ENCODE data around the gene APLP2. TPM values are rescaled to one million over a fixed set of nuclear protein-coding genes. Genes with fewer than 3 reads are reported as not detected.
"Not testable (repeated sequence)": the region's sequence is repeated elsewhere in the genome, so short reads cannot be mapped to it uniquely, and the experiment has no call there.

The APLP2 gene
- total and polyA plus RNA-seq, 4 donors: 235 to 532 (median 524) TPM

DNA sequence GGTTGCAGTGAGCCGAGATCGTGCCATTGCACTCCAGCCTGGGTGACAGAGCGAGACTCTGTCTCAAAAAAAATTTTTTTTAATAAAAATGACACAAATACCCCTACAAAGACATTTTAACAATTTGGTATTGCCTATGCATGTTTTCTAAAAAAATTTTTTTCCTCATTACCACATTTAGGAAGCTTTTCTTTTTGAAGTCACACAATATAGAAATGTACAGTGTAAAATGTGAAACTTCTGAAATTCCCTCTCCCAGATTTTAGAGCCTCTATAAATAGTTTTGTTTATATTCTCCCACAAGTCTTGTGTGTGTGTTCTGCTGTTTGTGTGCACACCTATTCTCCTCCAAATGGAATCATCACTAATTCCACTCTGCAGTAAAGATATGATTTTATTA lies 97.5 kb downstream of the APLP2 start:
- no peak overlapping the region for H3K4me3 ChIP-seq
- TF ChIP-seq CTCF (IDR thresholded peaks at IDR 0.05; ENCODE audit: control extremely low read depth, extremely low read depth): no peak
- ATAC-seq (ENCODE audit: insufficient read depth, low FRiP score) (no peak), DNase-seq (no peak)
- H3K27me3 ChIP-seq (ENCODE audit: control insufficient read depth in 3 of 3, insufficient read depth in 3 of 3, low read length in 2 of 3): no peaks in the 10 kb centered on the region
- H3K4me1 ChIP-seq (ENCODE audit: control insufficient read depth in 5 of 5, insufficient read depth in 5 of 5, low read length in 5 of 5): peaks cover 0 to 30% (median 22%) of the 10 kb centered on the region in 5 donors
- H3K9me3 ChIP-seq (ENCODE audit: control insufficient read depth in 4 of 4, insufficient read depth in 3 of 4, low read length in 3 of 4): no peaks in the 10 kb centered on the region
- H3K9ac ChIP-seq (ENCODE audit: insufficient read depth in 1 of 2, low read length in 2 of 2): no peak overlapping the region
- no peak overlapping the region for H3K27ac ChIP-seq (ENCODE audit: low read depth in 1 of 2, low read length in 1 of 2)
- 84 to 96% methylated on average over 3 of the region's 3 CpGs for WGBS, 2 donors
- no peaks in the 10 kb centered on the region for H3K36me3 ChIP-seq (ENCODE audit: control insufficient read depth in 4 of 4, insufficient read depth in 4 of 4, low read length in 4 of 4)

GRCh38 chr11:130168105-130168504 lies 98.4 kb downstream of the APLP2 start:
- peaks cover 0 to 21% (median 14%) of the 10 kb centered on the region in 5 donors for H3K4me1 ChIP-seq (ENCODE audit: control insufficient read depth in 5 of 5, insufficient read depth in 5 of 5, low read length in 5 of 5)

GRCh38 chr11:130170345-130170744 lies 100.7 kb downstream of the APLP2 start:
- DNase-seq (no peak), ATAC-seq (ENCODE audit: insufficient read depth, low FRiP score) (no peak)
- TF ChIP-seq CTCF (IDR thresholded peaks at IDR 0.05; ENCODE audit: control extremely low read depth, extremely low read depth): no peak
- peaks cover 0 to 3% (median 0%) of the 10 kb centered on the region in 4 donors for H3K9me3 ChIP-seq (ENCODE audit: control insufficient read depth in 4 of 4, insufficient read depth in 3 of 4, low read length in 3 of 4)
- no peaks in the 10 kb centered on the region for H3K27me3 ChIP-seq (ENCODE audit: control insufficient read depth in 3 of 3, insufficient read depth in 3 of 3, low read length in 2 of 3)
- H3K36me3 ChIP-seq (ENCODE audit: control insufficient read depth in 4 of 4, insufficient read depth in 4 of 4, low read length in 4 of 4): no peaks in the 10 kb centered on the region
- no peak overlapping the region for H3K4me3 ChIP-seq
- no peak overlapping the region for H3K27ac ChIP-seq (ENCODE audit: low read depth in 1 of 2, low read length in 1 of 2)
- WGBS, 2 donors: 74 to 84% methylated on average over 8 of the region's 8 CpGs
- peaks cover 0 to 11% (median 4%) of the 10 kb centered on the region in 5 donors for H3K4me1 ChIP-seq (ENCODE audit: control insufficient read depth in 5 of 5, insufficient read depth in 5 of 5, low read length in 5 of 5)
- H3K9ac ChIP-seq (ENCODE audit: insufficient read depth in 1 of 2, low read length in 2 of 2): no peak overlapping the region

More at GRCh38 chr11:130168105-130168504, 98.4 kb downstream of the APLP2 start:
- TF ChIP-seq CTCF (IDR thresholded peaks at IDR 0.05; ENCODE audit: control extremely low read depth, extremely low read depth): no peak
- WGBS, 2 donors: 83 to 88% methylated on average over 7 of the region's 7 CpGs
- H3K4me3 ChIP-seq: no peak overlapping the region
- no peaks in the 10 kb centered on the region for H3K36me3 ChIP-seq (ENCODE audit: control insufficient read depth in 4 of 4, insufficient read depth in 4 of 4, low read length in 4 of 4)
- DNase-seq (no peak), ATAC-seq (ENCODE audit: insufficient read depth, low FRiP score) (no peak)
- no peaks in the 10 kb centered on the region for H3K9me3 ChIP-seq (ENCODE audit: control insufficient read depth in 4 of 4, insufficient read depth in 3 of 4, low read length in 3 of 4)
- no peaks in the 10 kb centered on the region for H3K27me3 ChIP-seq (ENCODE audit: control insufficient read depth in 3 of 3, insufficient read depth in 3 of 3, low read length in 2 of 3)
- H3K9ac ChIP-seq (ENCODE audit: insufficient read depth in 1 of 2, low read length in 2 of 2): no peak overlapping the region
- H3K27ac ChIP-seq (ENCODE audit: low read depth in 1 of 2, low read length in 1 of 2): no peak overlapping the region

DNA sequence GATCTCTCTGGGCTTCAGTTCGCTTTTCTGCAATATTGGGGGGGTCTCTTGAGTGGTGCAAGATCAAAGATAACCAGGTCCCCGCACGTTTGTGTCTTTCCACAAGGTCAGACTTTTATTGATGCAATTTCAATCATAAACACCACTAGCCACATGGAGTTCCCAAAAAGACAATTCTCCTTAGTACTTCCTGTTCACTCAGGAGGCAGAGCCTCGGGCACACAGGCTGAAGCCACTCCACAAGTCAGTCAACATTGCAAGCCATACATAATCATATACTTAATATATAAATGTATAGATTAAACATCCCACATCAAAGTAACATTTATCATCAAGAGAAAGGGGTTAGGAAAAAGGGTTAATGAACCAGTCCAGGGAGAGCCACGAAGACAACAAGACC lies 101.8 kb downstream of the APLP2 start:
- Histone ChIP-seq H3K4me1 (ENCODE audit: control insufficient read depth in 5 of 5, insufficient read depth in 5 of 5, low read length in 5 of 5) (peaks cover 0 to 4% (median 0%) of the 10 kb centered on the region in 5 donors), H3K36me3 (ENCODE audit: control insufficient read depth in 4 of 4, insufficient read depth in 4 of 4, low read length in 4 of 4) (no peaks in the 10 kb centered on the region), H3K9me3 (ENCODE audit: control insufficient read depth in 4 of 4, insufficient read depth in 3 of 4, low read length in 3 of 4) (peaks cover 0 to 3% (median 0%) of the 10 kb centered on the region in 4 donors), H3K27me3 (ENCODE audit: control insufficient read depth in 3 of 3, insufficient read depth in 3 of 3, low read length in 2 of 3) (no peaks in the 10 kb centered on the region), H3K9ac (ENCODE audit: insufficient read depth in 1 of 2, low read length in 2 of 2) (no peak overlapping the region), H3K4me3 (no peak overlapping the region), H3K27ac (ENCODE audit: low read depth in 1 of 2, low read length in 1 of 2) (no peak overlapping the region)
- ATAC-seq (ENCODE audit: insufficient read depth, low FRiP score) (no peak), DNase-seq (no peak)
- 34 to 45% methylated on average over 5 of the region's 5 CpGs for WGBS, 2 donors
- TF ChIP-seq CTCF (IDR thresholded peaks at IDR 0.05; ENCODE audit: control extremely low read depth, extremely low read depth): no peak

GRCh38 chr11:130172001-130172400 lies 102.3 kb downstream of the APLP2 start:
- H3K36me3 ChIP-seq (ENCODE audit: control insufficient read depth in 4 of 4, insufficient read depth in 4 of 4, low read length in 4 of 4); H3K27me3 ChIP-seq (ENCODE audit: control insufficient read depth in 3 of 3, insufficient read depth in 3 of 3, low read length in 2 of 3); H3K4me3 ChIP-seq; H3K4me1 ChIP-seq (ENCODE audit: control insufficient read depth in 5 of 5, insufficient read depth in 5 of 5, low read length in 5 of 5); DNase-seq; H3K9me3 ChIP-seq (ENCODE audit: control insufficient read depth in 4 of 4, insufficient read depth in 3 of 4, low read length in 3 of 4); ATAC-seq (ENCODE audit: insufficient read depth, low FRiP score); H3K9ac ChIP-seq (ENCODE audit: insufficient read depth in 1 of 2, low read length in 2 of 2); H3K27ac ChIP-seq (ENCODE audit: low read depth in 1 of 2, low read length in 1 of 2): not testable (repeated sequence)
- WGBS, 2 donors: 77 to 79% methylated on average over 3 of the region's 3 CpGs
